Measurements from ENCODE around the gene HAP1. TPM values are rescaled to one million over a fixed set of nuclear protein-coding genes. Genes with fewer than 3 reads are reported as not detected.

The HAP1 gene
- total RNA-seq, 1 donor from 2014 or later, result 0.11 TPM

DNA sequence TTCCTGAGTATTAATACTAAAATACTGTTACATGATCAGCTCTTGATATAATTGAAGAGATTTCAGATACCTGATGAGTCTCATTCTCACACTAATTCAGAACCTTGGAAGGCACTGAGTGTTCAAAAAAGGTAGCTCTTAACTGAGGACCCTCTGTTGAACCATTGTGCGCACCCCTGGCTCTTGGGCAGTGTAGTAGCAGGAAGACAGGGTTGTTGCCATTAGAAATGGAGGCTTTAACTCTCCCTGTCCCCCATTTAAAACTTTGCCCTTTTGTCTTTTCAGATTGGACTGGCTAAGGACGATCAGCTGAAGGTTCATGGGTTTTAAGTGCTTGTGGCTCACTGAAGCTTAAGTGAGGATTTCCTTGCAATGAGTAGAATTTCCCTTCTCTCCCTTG, 43.9 kb downstream of the HAP1 start:
- no peak for DNase-seq (ENCODE audit: extremely low spot score, unreplicated experiment)
- TF ChIP-seq, protein P1, sequence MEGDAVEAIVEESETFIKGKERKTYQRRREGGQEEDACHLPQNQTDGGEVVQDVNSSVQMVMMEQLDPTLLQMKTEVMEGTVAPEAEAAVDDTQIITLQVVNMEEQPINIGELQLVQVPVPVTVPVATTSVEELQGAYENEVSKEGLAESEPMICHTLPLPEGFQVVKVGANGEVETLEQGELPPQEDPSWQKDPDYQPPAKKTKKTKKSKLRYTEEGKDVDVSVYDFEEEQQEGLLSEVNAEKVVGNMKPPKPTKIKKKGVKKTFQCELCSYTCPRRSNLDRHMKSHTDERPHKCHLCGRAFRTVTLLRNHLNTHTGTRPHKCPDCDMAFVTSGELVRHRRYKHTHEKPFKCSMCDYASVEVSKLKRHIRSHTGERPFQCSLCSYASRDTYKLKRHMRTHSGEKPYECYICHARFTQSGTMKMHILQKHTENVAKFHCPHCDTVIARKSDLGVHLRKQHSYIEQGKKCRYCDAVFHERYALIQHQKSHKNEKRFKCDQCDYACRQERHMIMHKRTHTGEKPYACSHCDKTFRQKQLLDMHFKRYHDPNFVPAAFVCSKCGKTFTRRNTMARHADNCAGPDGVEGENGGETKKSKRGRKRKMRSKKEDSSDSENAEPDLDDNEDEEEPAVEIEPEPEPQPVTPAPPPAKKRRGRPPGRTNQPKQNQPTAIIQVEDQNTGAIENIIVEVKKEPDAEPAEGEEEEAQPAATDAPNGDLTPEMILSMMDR (IDR thresholded peaks at IDR 0.05), result no peak
- Mint-ChIP-seq H3K4me1 (ENCODE audit: unreplicated experiment) (peaks cover 21% of the 10 kb centered on the region), H3K27ac (ENCODE audit: unreplicated experiment) (peak overlapping the region; percentile 100), H3K36me3 (ENCODE audit: unreplicated experiment) (peaks cover 42% of the 10 kb centered on the region), H3K9me3 (ENCODE audit: unreplicated experiment) (no peaks in the 10 kb centered on the region), H3K4me3 (ENCODE audit: unreplicated experiment) (peak overlapping the region; percentile 92), H3K27me3 (ENCODE audit: unreplicated experiment) (no peaks in the 10 kb centered on the region)

DNA sequence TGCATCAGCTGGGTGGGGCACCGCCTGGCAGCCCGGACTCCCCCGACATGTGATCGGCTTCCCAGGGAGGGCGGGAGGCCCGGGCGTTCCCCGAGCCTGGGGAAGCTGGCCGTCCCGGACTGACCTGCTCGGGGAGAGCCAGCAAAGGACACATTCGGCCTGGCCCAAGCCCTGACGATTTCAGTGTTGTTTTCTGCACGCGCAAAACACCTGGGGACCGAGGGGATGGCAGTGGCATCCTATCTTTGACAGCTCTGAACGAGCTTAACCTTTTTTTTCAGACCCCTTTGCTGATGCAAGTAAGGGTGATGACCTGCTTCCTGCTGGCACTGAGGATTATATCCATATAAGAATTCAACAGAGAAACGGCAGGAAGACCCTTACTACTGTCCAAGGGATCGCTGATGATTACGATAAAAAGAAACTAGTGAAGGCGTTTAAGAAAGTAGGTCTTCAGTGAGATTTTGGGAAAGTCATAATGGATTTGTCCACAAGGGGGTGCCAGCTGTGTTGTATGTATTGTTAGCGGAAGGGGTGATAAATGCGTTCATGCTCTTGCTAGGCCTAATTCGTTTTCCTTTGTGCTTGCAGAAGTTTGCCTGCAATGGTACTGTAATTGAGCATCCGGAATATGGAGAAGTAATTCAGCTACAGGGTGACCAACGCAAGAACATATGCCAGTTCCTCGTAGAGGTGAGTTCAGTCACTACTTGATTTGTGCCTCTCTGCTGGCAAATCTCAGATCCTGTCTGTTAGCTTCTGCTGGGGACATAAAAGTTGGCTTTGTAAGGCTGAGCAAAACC, 44.7 kb downstream of the HAP1 start:
- DNase-seq (ENCODE audit: extremely low spot score, unreplicated experiment), result no peak
- H3K27ac Mint-ChIP-seq (ENCODE audit: unreplicated experiment), result peak overlapping the region; percentile 100
- no peaks in the 10 kb centered on the region for H3K27me3 Mint-ChIP-seq (ENCODE audit: unreplicated experiment)
- TF ChIP-seq, protein P1 (IDR thresholded peaks at IDR 0.05), result peak; percentile 71
- peaks cover 21% of the 10 kb centered on the region for H3K4me1 Mint-ChIP-seq (ENCODE audit: unreplicated experiment)
- peaks cover 42% of the 10 kb centered on the region for H3K36me3 Mint-ChIP-seq (ENCODE audit: unreplicated experiment)
- peak overlapping the region; percentile 92 for H3K4me3 Mint-ChIP-seq (ENCODE audit: unreplicated experiment)
- H3K9me3 Mint-ChIP-seq (ENCODE audit: unreplicated experiment), result no peaks in the 10 kb centered on the region

DNA sequence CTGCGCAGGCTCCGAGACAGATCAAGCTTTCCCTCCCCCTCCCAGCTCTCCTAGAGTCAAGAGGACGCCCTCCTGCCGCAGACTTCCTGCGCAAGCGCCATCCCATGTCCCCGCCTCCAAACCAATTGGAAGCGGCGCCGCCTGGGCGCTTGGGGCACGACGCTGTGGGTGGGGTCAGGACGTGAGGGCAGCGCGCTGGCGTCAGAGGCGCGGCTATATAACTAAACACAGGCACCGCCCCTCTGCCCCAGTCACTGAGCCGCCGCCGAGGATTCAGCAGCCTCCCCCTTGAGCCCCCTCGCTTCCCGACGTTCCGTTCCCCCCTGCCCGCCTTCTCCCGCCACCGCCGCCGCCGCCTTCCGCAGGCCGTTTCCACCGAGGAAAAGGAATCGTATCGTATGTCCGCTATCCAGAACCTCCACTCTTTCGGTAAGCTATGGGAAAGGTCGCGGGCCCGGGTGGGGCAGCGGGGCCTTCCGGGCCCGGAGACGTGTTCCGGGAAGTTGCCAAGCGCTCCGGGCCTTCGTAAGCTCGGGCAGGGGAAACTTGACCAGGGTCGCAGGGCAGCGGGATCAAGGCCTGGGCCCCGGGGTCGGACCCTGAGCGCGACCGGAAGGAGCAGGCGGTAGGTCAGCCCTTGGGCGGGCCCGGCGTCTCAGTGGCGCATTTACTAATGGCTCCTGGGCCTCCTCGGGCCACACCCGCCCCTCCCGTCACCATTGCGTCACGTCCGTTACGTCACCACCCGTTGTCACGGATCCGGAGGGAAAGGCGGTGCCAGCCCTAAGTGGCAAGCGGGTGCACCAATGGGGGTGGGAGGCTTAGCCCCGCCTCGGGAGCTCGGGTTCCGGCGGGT, 45.6 kb downstream of the HAP1 start, which contains the start of gene EIF1:
Gene EIF1, plus strand, starts transcription at position 245 of the 856 bp plus-strand sequence. Its CDS starts 154 bp downstream, at position 399.
- Mint-ChIP-seq H3K27ac (ENCODE audit: unreplicated experiment) (peak within 1 kb of the TSS; percentile 100), H3K27me3 (ENCODE audit: unreplicated experiment) (peaks cover 5% of the 10 kb centered on the region), H3K4me1 (ENCODE audit: unreplicated experiment) (peaks cover 21% of the 10 kb centered on the region), H3K9me3 (ENCODE audit: unreplicated experiment) (no peaks in the 10 kb centered on the region), H3K36me3 (ENCODE audit: unreplicated experiment) (peaks cover 38% of the 10 kb centered on the region), H3K4me3 (ENCODE audit: unreplicated experiment) (peak within 1 kb of the TSS; percentile 92)
- TF ChIP-seq, protein P1 (IDR thresholded peaks at IDR 0.05), result no peak
- DNase-seq (ENCODE audit: extremely low spot score, unreplicated experiment), result peak; percentile 100

- no peak for DNase-seq (ENCODE audit: extremely low spot score, unreplicated experiment)
- Mint-ChIP-seq H3K4me3 (ENCODE audit: unreplicated experiment) (peak overlapping the region; percentile 92), H3K27me3 (ENCODE audit: unreplicated experiment) (peaks cover 8% of the 10 kb centered on the region), H3K36me3 (ENCODE audit: unreplicated experiment) (peaks cover 35% of the 10 kb centered on the region), H3K9me3 (ENCODE audit: unreplicated experiment) (no peaks in the 10 kb centered on the region), H3K4me1 (ENCODE audit: unreplicated experiment) (peaks cover 21% of the 10 kb centered on the region), H3K27ac (ENCODE audit: unreplicated experiment) (peak overlapping the region; percentile 100)
- TF ChIP-seq, protein P1 (IDR thresholded peaks at IDR 0.05), result peak; percentile 47
Measured at GRCh38 chr17:41687828-41688640, 46.4 kb downstream of the HAP1 start.

Measured in osteocyte (in vitro differentiated cells).